Iris pigment epithelial cell (primary cell): ENCODE results near the gene SLAIN1.

Source experiments
- DNase-seq: peaks from one replicate; pipeline ENCODE4 v3.0.0-alpha.2; 2011; ENCODE audit warnings: low read depth

The SLAIN1 gene

DNA sequence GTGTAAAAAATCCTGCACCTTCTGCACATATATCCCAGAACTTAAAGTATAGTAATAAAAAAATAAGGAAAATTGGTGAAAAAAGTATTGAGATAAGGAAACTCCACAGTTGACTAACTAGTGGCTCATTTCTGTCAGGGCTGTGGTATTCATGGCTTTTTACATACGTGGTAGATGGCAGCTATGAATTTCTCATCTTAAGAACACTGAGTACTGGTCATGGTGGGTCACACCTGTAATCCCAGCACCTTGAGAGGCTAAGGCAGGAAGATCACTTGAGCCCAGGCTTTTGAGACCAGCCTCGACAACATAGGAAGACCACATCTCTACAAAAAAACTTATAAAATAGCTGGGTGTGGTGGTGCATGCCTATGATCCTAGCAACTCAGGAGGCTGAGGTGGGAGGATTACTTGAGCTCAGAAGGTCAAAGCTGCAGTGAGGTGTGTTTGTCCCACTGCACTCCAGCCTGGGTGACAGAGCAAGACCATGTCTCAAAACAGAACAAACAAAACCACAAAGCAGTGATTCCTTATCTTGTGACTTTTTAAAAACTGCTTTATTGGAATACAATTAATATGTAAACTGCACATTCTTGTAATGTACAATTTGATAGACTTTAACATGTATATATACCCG is 16.8 kb downstream of the SLAIN1 start:
- no peak for DNase-seq

DNA sequence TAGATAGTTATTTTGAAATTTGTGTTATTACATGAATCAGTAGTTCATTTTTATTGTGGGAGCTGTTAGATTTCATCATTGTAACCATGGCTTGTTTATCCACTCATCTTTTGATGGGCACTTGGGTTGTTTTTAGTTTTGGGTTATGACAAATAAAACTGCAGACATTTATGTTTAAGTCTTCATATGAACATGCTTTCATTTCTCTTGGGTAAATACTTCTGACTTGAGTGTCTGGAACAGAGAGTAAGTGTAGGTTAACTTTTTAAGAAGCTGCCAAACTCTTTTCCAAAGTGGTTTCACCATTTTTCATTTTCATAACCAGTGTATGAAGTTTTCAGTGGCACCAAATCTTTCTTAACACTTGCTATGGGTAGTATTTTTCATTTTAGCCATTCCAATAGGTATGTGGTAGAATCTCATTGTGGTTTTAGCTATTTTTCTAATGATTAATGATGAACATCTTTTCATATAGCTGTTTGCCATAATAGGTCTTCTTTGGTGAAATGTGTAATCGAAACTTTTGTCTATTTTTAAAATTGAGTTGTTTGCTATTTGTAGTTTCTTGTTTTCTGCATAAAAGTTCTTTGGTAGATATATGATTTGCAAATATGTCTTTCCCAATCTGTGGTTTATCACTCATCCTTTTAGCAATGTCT is 17.9 kb downstream of the SLAIN1 start:
- no peak for DNase-seq

DNA sequence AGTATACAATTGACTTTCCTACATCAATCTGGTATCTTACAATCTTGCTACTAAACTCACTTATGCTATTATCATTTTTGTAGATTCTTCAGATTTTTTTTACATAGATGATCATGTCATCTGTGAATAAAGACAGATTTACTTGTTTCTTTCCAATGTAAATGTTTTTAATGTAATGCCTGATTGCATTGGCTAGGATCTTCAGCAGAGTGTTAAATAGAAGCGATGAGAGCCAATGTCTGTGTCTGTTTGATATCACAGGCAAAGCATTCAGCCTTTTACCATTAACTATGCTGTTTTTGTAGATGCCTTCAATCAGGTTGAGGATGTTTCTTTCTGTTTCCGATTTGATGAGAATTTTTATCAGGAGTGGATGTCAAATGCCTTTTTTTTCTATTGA is 19.2 kb downstream of the SLAIN1 start:
- DNase-seq: no peak

DNA sequence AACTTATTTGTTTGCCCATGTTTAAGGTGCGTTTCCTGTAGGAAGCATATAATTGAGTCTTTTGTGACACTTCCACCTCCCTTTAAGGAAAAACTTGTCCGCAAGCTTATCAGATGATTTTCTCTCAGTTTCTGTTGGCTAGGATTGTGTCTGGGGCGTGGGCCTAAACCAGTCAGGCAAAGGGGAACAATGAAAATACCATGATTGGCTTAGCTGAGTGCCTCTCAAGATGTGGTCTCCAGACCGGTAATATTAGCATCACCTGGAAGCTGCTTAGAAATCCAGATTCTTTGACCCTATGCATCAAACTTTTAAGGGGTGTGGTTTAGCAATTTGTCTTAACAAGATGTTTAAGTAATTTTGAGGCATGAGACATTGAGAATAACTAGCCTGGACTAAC is 20.0 kb downstream of the SLAIN1 start:
- DNase-seq: no peak

DNA sequence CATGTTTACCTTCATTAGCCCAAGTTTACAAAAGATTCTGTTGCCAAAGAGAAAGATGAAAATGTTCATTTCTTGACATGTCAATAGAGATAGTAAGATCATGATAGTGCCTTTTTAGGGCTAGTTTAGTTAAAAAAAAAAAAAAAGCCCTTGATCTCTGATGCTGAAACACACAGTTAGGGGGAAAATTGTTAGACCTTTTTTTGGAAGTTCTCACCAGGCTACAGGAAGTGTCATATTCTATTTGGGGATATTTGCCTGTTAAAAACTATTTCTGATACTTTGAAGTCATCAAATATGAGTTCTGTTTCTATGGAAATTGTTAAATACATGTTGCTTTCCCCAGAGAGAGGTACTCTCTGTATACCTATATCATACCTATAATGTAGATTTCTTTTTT is 21.6 kb downstream of the SLAIN1 start:
- no peak for DNase-seq

DNA sequence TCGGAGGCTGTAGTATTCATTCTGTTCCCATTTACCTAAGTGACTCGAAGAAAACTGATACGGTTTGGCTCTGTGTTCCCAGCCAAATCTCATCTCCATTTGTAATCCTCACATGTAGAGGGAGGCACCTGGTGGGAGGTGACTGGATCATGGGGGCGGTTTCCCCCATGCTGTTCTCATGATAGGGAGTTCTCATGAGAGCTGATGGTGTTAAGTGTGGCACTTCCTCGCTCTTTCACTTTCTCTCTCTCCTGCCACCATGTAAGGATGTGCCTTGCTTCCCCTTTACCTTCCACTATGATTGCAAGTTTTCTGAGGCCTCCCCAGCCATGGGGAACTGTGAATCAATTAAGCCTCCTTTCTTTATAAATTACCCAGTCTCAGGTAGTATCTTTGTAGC is 23.5 kb downstream of the SLAIN1 start:
- DNase-seq: no peak

DNA sequence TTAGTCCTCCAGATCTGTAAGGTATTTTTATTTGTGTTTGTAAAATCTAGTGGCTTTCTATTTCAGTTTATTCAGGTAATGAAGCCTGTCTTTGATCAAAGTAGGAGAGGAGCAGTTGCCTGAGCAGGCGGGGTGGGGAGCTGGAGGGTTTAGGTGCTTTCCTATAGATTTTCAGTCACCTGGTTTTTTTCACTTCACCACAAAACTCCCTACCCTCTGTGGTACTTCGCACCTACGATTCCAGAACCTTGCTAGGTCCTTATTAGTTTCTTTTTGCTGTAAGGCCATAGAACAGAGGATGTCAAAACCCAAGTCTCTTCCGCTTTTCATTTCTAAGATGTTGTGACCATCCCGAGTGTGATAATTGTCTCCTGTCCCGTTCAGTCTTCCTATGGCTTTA is 26.6 kb downstream of the SLAIN1 start:
- no peak for DNase-seq

DNA sequence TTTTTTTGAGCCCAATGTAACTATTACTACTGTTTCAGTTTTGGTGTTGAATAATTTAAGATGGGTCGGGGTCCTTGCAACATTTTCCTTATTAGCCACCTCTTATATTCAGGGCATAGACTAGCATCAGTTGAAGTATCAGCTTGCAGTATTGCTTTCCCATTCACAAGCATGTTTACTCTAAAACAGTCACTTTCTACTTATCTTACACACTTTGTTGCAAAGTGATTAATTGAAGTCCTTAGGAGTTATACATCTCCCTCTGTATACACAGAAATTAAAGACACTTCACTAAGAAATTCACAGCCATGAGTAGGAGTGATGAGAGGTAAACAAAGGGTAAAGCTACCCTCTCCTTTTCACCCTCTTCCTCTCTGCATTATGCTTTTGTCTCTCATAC is 27.6 kb downstream of the SLAIN1 start:
- DNase-seq: no peak

DNA sequence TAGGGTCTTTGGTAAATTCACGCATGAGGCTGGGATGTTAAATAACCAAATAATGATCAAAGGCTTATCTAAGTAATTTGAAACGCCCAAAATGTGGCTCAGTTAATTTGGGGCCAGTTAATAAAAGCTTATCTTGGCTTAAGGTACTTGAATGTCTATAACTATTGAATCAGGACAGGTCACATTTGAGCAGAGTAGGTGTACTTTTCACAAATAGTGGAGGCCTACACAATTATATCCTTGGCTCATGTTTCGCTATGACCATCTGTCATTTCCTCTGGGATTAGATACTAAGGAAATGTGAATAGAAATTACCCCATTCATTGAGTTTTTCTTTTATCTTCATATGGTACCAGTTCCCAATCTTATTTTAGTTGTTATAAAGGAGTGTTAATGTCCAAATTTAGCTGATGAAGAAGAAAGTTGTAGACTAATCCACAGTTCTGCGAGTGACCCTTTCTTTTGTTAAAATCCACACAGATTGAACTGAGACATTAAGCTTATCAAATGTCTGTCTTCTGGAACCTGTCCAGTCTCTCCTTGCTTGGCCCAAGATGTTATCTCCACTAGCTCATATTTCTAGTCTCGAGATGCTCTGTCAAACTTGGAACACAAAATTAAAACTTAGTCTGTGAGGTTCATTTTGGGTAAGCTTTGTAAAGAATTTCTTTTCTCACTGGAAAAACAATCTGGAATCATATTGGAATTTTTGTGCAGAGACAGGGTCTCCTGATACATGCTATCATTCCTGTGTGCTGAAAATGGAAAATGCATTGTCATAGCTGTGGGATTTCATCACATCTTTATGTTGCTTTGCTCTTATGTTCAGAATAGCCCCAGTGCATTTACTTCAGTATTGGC is 31.0 kb downstream of the SLAIN1 start:
- no peak for DNase-seq

DNA sequence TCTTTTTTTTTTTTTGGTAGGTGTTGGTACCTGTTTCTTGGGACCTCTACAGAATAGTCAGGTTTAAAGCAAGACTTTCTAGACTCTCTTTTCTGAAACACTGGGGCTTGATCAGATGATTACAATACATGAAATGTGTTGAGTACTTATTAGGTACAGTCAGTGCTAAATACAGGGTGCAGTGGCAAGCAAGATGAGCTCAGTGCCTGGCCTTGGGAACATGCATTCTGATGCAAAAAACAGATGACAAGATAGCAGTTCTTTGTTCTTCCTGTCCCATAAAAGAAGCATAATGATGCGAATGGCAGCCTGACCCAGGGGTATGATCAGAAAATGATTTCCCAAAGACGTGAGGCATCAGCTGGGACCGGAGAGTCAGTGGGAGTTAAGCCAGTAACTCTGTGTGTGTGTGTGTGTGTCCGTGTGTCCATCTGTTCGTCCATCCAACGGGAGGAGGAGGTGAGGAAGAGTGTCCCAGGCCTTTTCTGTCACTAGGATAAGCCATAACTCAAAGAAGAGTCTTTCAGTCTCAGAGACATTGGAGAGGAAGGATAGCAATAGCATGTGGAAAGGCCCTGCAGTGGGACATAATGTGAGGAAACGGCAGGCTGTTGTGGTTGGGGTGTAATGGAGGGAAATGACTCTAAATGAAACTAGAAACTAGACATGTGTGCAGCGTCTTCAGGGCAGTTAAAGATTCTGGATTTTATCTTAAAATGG is 32.2 kb downstream of the SLAIN1 start:
- no peak for DNase-seq

DNA sequence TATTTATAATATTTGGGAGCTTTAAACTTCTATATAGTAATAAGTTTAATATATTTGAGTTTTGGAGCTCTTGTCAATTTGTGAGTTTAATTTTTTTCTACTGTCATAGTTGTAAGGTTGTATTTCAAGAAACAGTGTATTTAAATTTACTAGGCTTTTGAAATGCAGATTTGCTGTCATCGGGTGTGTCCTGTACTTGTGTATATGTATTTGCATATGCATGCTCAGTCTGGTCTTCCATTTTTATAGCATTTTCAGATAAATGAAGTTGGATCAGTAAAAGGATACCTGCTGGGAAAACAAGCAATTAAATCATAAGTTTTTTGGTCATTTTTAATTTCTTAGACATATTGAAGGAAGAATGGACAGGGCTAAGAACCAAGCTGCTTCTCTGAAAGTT is 33.1 kb downstream of the SLAIN1 start:
- DNase-seq: no peak

DNA sequence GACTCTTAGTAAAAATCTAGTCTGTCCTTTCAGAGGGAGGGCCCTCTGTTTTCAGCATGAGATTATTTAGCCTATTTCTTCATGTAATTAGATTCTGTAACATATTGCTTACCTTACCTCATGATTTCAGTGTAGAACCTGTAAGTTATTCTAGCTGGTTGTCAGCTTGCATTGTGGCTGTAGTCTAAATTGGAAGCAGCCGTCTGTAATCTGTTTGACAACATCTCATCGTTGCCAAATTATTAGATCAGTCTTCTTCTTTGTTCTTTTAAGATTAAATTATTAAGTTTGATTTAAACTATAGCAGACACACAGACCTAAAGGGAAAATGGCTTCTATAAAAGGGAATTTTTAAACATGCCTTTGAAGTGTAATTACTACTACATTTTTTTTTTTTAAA is 34.8 kb downstream of the SLAIN1 start:
- no peak for DNase-seq

DNA sequence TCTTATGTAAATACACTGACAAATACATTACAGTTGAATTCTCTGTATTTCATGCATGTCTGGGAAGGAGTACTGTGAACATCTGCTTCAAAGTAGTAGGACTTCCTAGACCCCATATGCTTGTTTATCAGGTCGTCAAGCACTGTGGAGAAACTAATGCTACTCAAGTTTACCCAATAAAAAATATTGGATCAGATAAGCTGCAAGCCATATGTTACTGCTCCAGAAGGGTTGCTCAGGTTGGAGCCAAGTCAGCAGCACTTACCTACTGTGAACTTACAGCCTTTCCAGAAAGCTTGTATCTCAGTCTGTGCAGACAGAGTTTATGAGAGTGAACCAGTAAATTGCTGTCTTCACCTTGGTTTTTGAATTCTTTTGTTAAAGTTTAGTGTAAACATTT is 36.2 kb downstream of the SLAIN1 start:
- DNase-seq: no peak

DNA sequence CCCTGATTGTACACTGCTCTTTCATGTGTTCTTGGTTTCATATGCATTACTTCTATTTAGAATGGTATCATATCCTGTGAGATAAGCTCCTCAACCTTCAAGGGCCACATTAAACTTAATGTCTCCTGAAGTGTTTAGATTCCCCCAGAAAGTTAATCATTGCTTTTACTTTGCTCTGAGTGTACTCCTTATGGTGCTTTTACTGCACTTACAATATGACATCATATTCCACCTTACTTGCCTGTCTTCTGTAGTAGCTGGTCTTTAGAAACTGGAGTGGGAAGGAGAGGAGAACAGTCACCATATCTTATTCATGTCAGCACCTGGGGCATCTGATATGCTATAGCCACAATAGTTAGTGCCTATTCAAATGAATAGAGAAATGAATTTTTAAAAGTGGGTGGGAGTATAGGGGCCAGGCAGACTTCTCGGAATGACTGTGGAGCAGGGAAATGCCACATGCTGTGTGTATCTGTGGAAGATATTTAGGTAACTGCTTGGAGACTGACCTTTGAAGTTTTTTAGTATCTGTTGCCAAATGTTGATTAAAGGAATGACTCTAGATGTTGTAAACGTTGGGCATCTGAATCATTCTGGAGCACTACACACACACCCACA is 40.2 kb downstream of the SLAIN1 start:
- DNase-seq: no peak

DNA sequence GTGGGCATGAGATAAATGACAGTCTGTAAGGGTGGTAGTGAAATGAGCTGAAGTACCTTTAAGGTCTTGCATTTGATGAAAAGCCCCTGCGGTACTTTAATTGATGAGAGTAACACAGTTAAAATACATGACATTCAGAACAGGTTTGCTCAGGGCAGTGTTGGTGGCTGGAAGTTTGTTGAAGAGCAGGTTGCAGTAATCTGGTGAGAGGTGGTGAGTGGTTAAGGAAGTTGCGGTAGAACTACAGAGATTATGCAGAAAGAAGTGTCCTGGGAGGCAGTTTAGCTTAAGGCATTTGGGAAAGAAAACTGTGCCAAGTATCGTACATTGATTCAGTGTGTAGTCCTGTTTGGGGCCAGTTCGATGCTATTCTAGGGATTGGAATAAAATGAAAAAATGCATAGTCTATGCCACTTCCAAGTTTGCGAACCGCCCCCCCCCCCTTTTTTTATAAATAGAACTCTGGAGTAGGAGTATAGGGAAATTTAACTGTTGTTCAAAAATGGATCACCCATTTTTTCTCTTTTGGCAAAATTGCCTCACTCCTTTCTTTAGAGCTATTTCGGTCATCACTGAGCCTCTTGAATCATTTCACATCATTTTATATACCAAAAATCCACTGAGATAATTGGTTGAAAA is 42.7 kb downstream of the SLAIN1 start:
- DNase-seq: no peak

DNA sequence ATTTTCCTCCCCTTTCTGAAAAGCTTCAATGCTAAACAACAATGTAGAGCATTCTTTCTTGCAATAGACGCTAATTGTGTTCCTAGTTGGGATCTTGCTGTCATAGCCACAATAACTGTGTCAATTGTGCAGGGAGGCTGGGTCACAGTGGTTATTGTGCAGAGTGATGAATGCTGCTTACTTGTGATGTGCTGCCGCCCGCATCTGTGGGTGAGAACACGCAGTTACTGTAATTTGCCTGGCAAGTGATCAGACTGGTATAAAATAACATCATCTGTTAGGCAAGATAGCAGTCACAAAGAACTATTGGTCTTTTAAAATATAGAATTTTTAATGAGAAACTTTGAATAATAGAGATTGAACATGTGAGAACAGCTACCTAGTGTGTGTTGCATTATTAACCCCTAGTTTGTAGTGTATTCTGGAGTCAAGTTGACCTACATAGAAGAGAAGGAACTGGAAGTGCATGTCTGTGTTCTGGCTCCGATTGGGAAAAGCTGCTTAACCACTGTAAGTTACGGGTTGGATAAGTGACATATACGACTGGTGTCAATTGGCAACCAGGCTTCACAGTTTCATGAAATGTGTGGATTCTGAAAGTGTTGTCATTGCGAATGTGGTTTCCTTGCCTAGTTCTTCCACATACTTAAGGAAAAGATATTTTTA is 43.6 kb downstream of the SLAIN1 start:
- no peak for DNase-seq

DNA sequence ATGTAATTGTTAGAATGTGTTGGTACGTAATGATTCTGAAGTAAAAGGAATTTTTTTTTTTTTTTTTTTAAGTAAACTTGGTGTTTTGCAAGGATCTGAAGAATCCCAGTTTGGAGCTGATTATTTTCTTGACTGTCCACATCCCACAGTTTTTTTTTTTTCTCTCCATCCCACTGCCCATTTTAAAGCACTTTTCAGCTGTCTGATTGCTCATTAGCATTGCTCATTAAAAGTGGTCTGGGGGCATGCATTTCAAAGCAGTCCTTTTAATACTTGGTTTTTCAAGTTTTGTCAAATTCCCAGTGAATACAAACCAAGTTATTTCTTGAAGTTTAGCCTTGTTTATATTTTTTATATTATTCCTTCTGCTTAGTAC is 44.1 kb downstream of the SLAIN1 start:
- no peak for DNase-seq

DNA sequence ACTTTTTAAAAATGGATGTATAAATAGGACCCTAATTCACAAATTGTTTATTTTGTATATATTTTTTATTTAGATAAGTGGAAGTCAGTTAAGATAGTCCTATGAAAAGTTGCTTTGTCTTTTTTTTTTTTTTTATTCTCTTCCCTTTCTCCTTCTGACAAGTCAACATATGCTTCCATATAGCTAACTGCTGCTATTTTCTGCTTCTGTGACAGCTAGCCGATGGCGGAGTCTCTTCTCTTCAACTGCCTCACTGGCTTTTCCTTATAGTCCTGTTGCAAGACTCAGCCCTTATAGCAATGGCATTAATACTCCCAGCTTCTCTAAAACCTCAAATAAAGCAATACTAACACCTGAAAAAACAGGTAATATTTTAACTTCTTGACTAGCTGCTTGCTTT is 45.3 kb downstream of the SLAIN1 start:
- DNase-seq: no peak

DNA sequence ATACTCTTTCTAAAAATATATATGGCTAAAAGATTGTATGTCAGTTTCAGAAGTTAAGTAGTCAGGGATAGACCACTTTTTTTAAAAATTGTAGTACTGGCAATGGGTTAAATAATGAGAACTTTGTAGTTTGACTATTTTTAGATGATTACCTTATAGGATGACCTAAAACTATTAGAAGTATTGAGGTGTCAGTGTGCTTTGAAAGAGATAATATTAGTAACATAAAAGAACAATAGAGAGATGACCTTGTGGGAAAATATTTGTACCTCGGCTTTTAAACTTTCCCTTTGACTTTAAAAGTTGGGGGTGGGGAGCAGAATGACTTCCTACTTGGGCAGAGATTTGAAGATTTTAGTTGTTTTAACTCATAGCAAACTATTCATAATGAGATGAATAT is 48.3 kb downstream of the SLAIN1 start:
- no peak for DNase-seq

DNA sequence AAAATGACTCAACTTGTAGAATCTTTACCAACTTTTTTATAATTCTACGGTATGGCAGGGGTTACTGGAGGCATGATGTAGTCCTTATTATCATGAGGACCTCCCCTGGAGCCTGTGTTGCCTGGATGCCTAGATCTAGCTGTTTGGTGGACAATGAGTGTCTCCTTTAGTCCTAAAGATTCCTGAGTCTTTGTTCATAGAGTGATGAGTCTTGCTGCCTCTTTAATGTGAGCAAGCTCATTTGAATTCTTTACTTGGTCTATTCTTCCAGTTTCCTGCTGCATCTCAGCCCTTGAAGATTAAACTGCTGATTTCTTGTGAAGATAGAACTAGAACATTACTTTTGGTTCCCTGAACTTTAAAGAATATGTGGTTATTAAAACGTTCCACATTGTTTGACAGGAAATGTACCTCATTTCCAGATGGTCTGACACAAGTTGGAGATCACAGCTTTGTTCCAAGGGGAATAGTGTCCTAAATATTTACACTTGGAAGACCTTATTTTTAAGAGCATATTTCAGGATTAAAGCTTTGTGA is 51.9 kb downstream of the SLAIN1 start:
- DNase-seq: peak; percentile 4
